Measurements from ENCODE around the gene MCM3AP.

- TF ChIP-seq EZH2 (optimal IDR thresholded peaks at IDR 0.05; ENCODE audit: low read depth, low read length) = no peak
- TF ChIP-seq CTCF (IDR thresholded peaks at IDR 0.05; ENCODE audit: low read length) = no peak
- no peak for TF ChIP-seq EZH2phosphoT487 (IDR thresholded peaks at IDR 0.05; ENCODE audit: low read length)
These were observed 80.2 kb downstream of the MCM3AP start for GRCh38 chr21:46205166-46205565.
